ENCODE data around the gene TRANK1. TPM values are rescaled to one million over a fixed set of nuclear protein-coding genes. Genes with fewer than 3 reads are reported as not detected.
A peak's percentile ranks its signal among the peaks of the same experiment; 100 is the strongest.

The TRANK1 gene
- total RNA-seq, 2 experiments from 2014 or later, result 39.2 to 44.8 TPM

GRCh38 chr3:36923523-36923943 is 21.3 kb downstream of the TRANK1 start:
- H3K9me3 Mint-ChIP-seq, result peaks cover 7% of the 10 kb centered on the region
- no peaks in the 10 kb centered on the region for H3K36me3 ChIP-seq (ENCODE audit: insufficient read depth, low read length)
- DNase-seq (peak in 2 of 14 experiments; percentile 58), ATAC-seq (ENCODE audit: poor library complexity) (no peak)
- H3K27me3 ChIP-seq (ENCODE audit: control insufficient read depth in 1 of 2, insufficient read depth in 2 of 2, low read length in 2 of 2), result no peaks in the 10 kb centered on the region
- H3K4me3 ChIP-seq (ENCODE audit: low read length), result no peak overlapping the region
- ChIA-PET CTCF (no interaction called here), POLR2A (no interaction called here)
- H3K4me1 ChIP-seq (ENCODE audit: insufficient read depth, low read length), result peaks cover 11% of the 10 kb centered on the region
- no peak overlapping the region for H3K4me3 Mint-ChIP-seq
- peaks cover 20% of the 10 kb centered on the region for H3K36me3 Mint-ChIP-seq (ENCODE audit: low read depth)
- H3K4me1 Mint-ChIP-seq (ENCODE audit: low read depth), result peaks cover 22% of the 10 kb centered on the region
- H3K27me3 Mint-ChIP-seq, result no peaks in the 10 kb centered on the region
- peaks cover 0 to 9% of the 10 kb centered on the region in 2 experiments for H3K9me3 ChIP-seq (ENCODE audit: control insufficient read depth in 1 of 2, insufficient read depth in 1 of 2, low read length in 2 of 2)
- H3K27ac Mint-ChIP-seq, result no peak overlapping the region
- intact Hi-C loops (cut with DNase I, micrococcal nuclease), result no loop called here
- H3K27ac ChIP-seq (ENCODE audit: low read depth in 1 of 2, low read length in 2 of 2), result no peak overlapping the region
- no peak for TF ChIP-seq CTCF (IDR thresholded peaks at IDR 0.05)

GRCh38 chr3:36920884-36921567 is 23.8 kb downstream of the TRANK1 start:
- TF ChIP-seq CTCF (IDR thresholded peaks at IDR 0.05), result no peak
- ATAC-seq (ENCODE audit: poor library complexity) (no peak), DNase-seq (no peak)
- peaks cover 7% of the 10 kb centered on the region for H3K9me3 Mint-ChIP-seq
- Histone ChIP-seq H3K36me3 (ENCODE audit: insufficient read depth, low read length) (no peaks in the 10 kb centered on the region), H3K9me3 (ENCODE audit: control insufficient read depth in 1 of 2, insufficient read depth in 1 of 2, low read length in 2 of 2) (peaks cover 0 to 9% of the 10 kb centered on the region in 2 experiments), H3K27me3 (ENCODE audit: control insufficient read depth in 1 of 2, insufficient read depth in 2 of 2, low read length in 2 of 2) (no peaks in the 10 kb centered on the region), H3K4me1 (ENCODE audit: insufficient read depth, low read length) (peaks cover 11% of the 10 kb centered on the region), H3K4me3 (ENCODE audit: low read length) (no peak overlapping the region), H3K27ac (ENCODE audit: low read depth in 1 of 2, low read length in 2 of 2) (no peak overlapping the region)
- H3K4me3 Mint-ChIP-seq, result no peak overlapping the region
- peaks cover 36% of the 10 kb centered on the region for H3K4me1 Mint-ChIP-seq (ENCODE audit: low read depth)
- H3K27me3 Mint-ChIP-seq, result no peaks in the 10 kb centered on the region
- POLR2A ChIA-PET, result interaction anchor here (1.0 to 1.5 kb wide), 3 partner anchors 9 to 71 kb away, joined by 3 to 5 read pairs (median 3); partner anchors contain the start of genes EPM2AIP1, MLH1 and TRANK1
- H3K27ac Mint-ChIP-seq, result no peak overlapping the region
- intact Hi-C loops (cut with DNase I, micrococcal nuclease), result no loop called here
- CTCF ChIA-PET, result no interaction called here
- H3K36me3 Mint-ChIP-seq (ENCODE audit: low read depth), result peaks cover 15% of the 10 kb centered on the region

GRCh38 chr3:36919439-36920160 is 25.3 kb downstream of the TRANK1 start:
- no peak for TF ChIP-seq CTCF (IDR thresholded peaks at IDR 0.05)
- intact Hi-C loops (cut with DNase I, micrococcal nuclease), result no loop called here
- Mint-ChIP-seq H3K36me3 (ENCODE audit: low read depth) (peaks cover 15% of the 10 kb centered on the region), H3K4me3 (no peak overlapping the region), H3K4me1 (ENCODE audit: low read depth) (peaks cover 31% of the 10 kb centered on the region), H3K27me3 (no peaks in the 10 kb centered on the region), H3K9me3 (peaks cover 7% of the 10 kb centered on the region), H3K27ac (no peak overlapping the region)
- peaks cover 0 to 9% of the 10 kb centered on the region in 2 experiments for H3K9me3 ChIP-seq (ENCODE audit: control insufficient read depth in 1 of 2, insufficient read depth in 1 of 2, low read length in 2 of 2)
- ATAC-seq (ENCODE audit: poor library complexity), result no peak
- POLR2A ChIA-PET, result interaction anchor here (0.7 to 1.0 kb wide), 2 partner anchors 25 to 62 kb away, joined by 3 read pairs; partner anchors contain the start of gene TRANK1
- H3K4me3 ChIP-seq (ENCODE audit: low read length), result no peak overlapping the region
- no peaks in the 10 kb centered on the region for H3K27me3 ChIP-seq (ENCODE audit: control insufficient read depth in 1 of 2, insufficient read depth in 2 of 2, low read length in 2 of 2)
- peaks cover 11% of the 10 kb centered on the region for H3K4me1 ChIP-seq (ENCODE audit: insufficient read depth, low read length)
- H3K27ac ChIP-seq (ENCODE audit: low read depth in 1 of 2, low read length in 2 of 2), result no peak overlapping the region
- CTCF ChIA-PET, result interaction anchor here (0.6 kb wide), 1 partner anchor 240 kb away, joined by 3 read pairs; no protein-coding TSS in a partner anchor
- DNase-seq, result no peak
- no peaks in the 10 kb centered on the region for H3K36me3 ChIP-seq (ENCODE audit: insufficient read depth, low read length)
